NT2/D1 (cell line): ENCODE measurements around the gene CIDEB.
"Not testable (repeated sequence)": the region's sequence is repeated elsewhere in the genome, so short reads cannot be mapped to it uniquely, and the experiment has no call there.

Source experiments
- DNase-seq: peaks from one replicate; pipeline ENCODE4 v3.0.0-alpha.2; 2011; ENCODE audit warnings: low read depth, low spot score
- H3K27me3 ChIP-seq: 2 replicates; pipeline ENCODE4 v1.6.0; 2011; ENCODE audit warnings: mild to moderate bottlenecking; ENCODE audit not compliant: insufficient read length, insufficient read depth
- H3K36me3 ChIP-seq: 2 replicates; pipeline ENCODE4 v1.6.1; 2011; ENCODE audit warnings: mild to moderate bottlenecking, low read length, mixed read lengths; ENCODE audit not compliant: insufficient read depth, insufficient read length
- H3K4me1 ChIP-seq: 2 replicates; pipeline ENCODE4 v1.5.1; 2011; ENCODE audit not compliant: insufficient read depth, insufficient read length
- H3K4me3 ChIP-seq: 2 replicates; pipeline ENCODE4 v1.5.1; 2011; ENCODE audit warnings: low read depth; ENCODE audit not compliant: insufficient read length
- H3K9ac ChIP-seq: 2 replicates; pipeline ENCODE4 v1.6.0; 2011; ENCODE audit warnings: low read depth; ENCODE audit not compliant: insufficient read length
- H3K9me3 ChIP-seq: 2 replicates; pipeline ENCODE4 v1.5.1; 2011; ENCODE audit warnings: mild to moderate bottlenecking, low read length; ENCODE audit not compliant: insufficient read depth
- SUZ12 ChIP-seq: IDR thresholded peaks from 2 replicates; pipeline ENCODE4 v1.6.1; 2011; ENCODE audit not compliant: insufficient read length, insufficient read depth; ENCODE audit errors: extremely low read depth
- YY1 ChIP-seq: IDR thresholded peaks from 2 replicates; pipeline ENCODE4 v1.6.1; 2011; ENCODE audit not compliant: insufficient read length, insufficient read depth
- ZNF274 ChIP-seq: IDR thresholded peaks from 2 replicates; pipeline ENCODE4 v1.6.1; 2011; ENCODE audit warnings: mild to moderate bottlenecking, low read depth, low read length

Gene CIDEB

GRCh38 chr14:24330973-24331674, 23.3 kb upstream of the CIDEB start:
- TF ChIP-seq YY1 (no peak), ZNF274 (no peak), SUZ12 (no peak)
- Histone ChIP-seq H3K4me1 (no peaks in the 10 kb centered on the region), H3K9ac (no peak overlapping the region), H3K27me3 (peaks cover 62% of the 10 kb centered on the region), H3K36me3 (no peaks in the 10 kb centered on the region), H3K4me3 (no peak overlapping the region), H3K9me3 (no peaks in the 10 kb centered on the region)
- DNase-seq: no peak

- no peaks in the 10 kb centered on the region for H3K4me1 ChIP-seq
- peaks cover 49% of the 10 kb centered on the region for H3K27me3 ChIP-seq
- no peak overlapping the region for H3K4me3 ChIP-seq
- H3K36me3 ChIP-seq: no peaks in the 10 kb centered on the region
- DNase-seq: no peak
- TF ChIP-seq YY1 (no peak), ZNF274 (no peak), SUZ12 (no peak)
- no peaks in the 10 kb centered on the region for H3K9me3 ChIP-seq
- H3K9ac ChIP-seq: no peak overlapping the region
Measured at GRCh38 chr14:24329736-24330135, 22.0 kb upstream of the CIDEB start.

GRCh38 chr14:24329073-24329663, 21.4 kb upstream of the CIDEB start:
- no peak for DNase-seq
- H3K9me3 ChIP-seq: no peaks in the 10 kb centered on the region
- no peak overlapping the region for H3K4me3 ChIP-seq
- no peaks in the 10 kb centered on the region for H3K36me3 ChIP-seq
- TF ChIP-seq SUZ12: no peak
- TF ChIP-seq YY1: no peak
- TF ChIP-seq ZNF274: no peak
- no peak overlapping the region for H3K9ac ChIP-seq
- no peaks in the 10 kb centered on the region for H3K4me1 ChIP-seq
- peaks cover 43% of the 10 kb centered on the region for H3K27me3 ChIP-seq

DNA sequence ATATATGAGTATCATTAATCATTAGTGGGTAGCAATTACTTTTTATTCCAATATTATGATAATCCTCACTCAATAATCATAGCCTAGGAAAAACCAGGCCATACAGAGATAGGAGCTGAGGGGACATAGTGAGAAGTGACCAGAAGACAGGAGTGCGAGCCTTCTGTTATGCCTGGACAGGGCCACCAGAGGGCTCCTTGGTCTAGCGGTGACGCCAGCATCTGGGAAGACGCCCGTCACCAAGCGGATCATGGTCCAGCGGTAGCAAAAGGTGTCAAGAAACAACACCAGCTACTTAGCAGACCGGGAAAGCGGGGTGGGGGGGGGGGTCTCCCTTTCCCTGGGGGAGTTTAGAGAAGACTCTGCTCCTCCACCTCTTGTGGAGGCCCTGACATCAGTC, 20.1 kb upstream of the CIDEB start:
- not testable (repeated sequence) for DNase-seq, H3K4me3 ChIP-seq, H3K9ac ChIP-seq, H3K4me1 ChIP-seq, H3K9me3 ChIP-seq, H3K36me3 ChIP-seq
- peaks cover 32% of the 10 kb centered on the region for H3K27me3 ChIP-seq

DNA sequence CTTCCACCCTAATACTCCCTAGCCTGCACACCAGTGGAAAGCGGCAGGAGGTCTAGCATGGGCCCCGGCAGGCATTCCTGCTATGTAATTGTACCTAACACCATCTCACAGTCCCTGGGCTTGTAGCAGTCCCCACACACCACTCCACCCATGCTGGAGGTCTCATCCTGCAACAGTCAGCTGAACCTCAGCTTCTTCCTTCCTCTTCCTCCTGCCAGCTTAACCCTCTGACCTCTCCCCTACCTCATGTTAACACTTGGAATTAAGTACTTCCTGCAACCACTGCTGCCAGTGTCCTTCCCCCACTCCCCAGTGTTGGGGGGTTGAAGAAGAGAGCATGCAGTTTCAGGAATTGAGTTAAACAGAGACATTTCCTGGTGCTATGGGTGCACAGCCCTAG, 19.5 kb upstream of the CIDEB start:
- Histone ChIP-seq H3K4me3 (no peak overlapping the region), H3K36me3 (no peaks in the 10 kb centered on the region), H3K4me1 (no peaks in the 10 kb centered on the region), H3K9ac (no peak overlapping the region), H3K27me3 (peaks cover 26% of the 10 kb centered on the region), H3K9me3 (no peaks in the 10 kb centered on the region)
- DNase-seq: no peak
- TF ChIP-seq YY1 (no peak), ZNF274 (no peak), SUZ12 (no peak)

- peaks cover 15% of the 10 kb centered on the region for H3K27me3 ChIP-seq
- H3K4me1 ChIP-seq: no peaks in the 10 kb centered on the region
- H3K4me3 ChIP-seq: no peak overlapping the region
- DNase-seq: no peak
- H3K9ac ChIP-seq: no peak overlapping the region
- no peaks in the 10 kb centered on the region for H3K9me3 ChIP-seq
- TF ChIP-seq ZNF274: no peak
- TF ChIP-seq SUZ12: no peak
- TF ChIP-seq YY1: no peak
- H3K36me3 ChIP-seq: no peaks in the 10 kb centered on the region
Measured at GRCh38 chr14:24325963-24326362, 18.2 kb upstream of the CIDEB start.

DNA sequence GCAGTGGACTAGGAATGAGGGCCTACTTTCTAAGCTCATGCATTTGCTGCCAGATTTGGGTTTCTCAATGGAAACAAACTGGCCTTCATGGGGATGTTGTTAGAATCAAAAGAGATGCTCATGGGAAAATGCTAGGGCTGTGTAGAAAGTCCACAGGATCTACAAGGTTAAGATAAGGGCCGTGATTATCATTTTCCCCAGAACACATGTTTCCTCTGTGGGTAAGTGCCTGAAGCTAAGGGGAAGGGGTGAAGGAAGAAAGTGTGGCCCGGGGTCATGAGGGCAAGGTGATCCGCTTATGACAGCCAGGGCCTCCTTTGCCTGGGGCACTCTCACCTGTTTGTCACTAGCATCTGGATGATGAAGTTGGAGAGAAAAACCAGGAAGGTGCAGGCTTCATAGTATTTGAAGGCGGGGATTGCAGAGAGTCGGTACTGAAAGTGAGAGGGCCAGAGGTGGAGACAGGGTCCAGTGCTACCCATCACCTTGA, 17.3 kb upstream of the CIDEB start:
- Histone ChIP-seq H3K4me3 (no peak overlapping the region), H3K4me1 (no peaks in the 10 kb centered on the region), H3K9me3 (no peaks in the 10 kb centered on the region), H3K9ac (no peak overlapping the region), H3K36me3 (no peaks in the 10 kb centered on the region), H3K27me3 (peaks cover 8% of the 10 kb centered on the region)
- DNase-seq: no peak
- TF ChIP-seq SUZ12 (no peak), ZNF274 (no peak), YY1 (no peak)
